Measurements from ENCODE around the gene HECW1. TPM values are rescaled to one million over a fixed set of nuclear protein-coding genes. Genes with fewer than 3 reads are reported as not detected.
A peak's percentile ranks its signal among the peaks of the same experiment; 100 is the strongest.
"Not testable (repeated sequence)": the region's sequence is repeated elsewhere in the genome, so short reads cannot be mapped to it uniquely, and the experiment has no call there.

HECW1 gene
- total RNA-seq, 1 donor from 2014 or later = not detected

- DNase-seq (no peak), ATAC-seq (ENCODE audit: poor library complexity) (no peak)
- intact Hi-C loops (cut with DNase I) = no loop called here
Observed at GRCh38 chr7:43560742-43561330, 448.4 kb downstream of the HECW1 start.

GRCh38 chr7:43562383-43562782 is 449.9 kb downstream of the HECW1 start:
- intact Hi-C loops (cut with DNase I) = no loop called here

GRCh38 chr7:43565786-43566185 is 453.3 kb downstream of the HECW1 start:
- no peak for ATAC-seq (ENCODE audit: poor library complexity)
- intact Hi-C loops (cut with DNase I) = no loop called here
- DNase-seq = no peak

More at GRCh38 chr7:43562383-43562782, 449.9 kb downstream of the HECW1 start:
- no peak for ATAC-seq (ENCODE audit: poor library complexity)
- DNase-seq = no peak

- intact Hi-C loops (cut with DNase I) = no loop called here
- ATAC-seq (ENCODE audit: poor library complexity) (no peak), DNase-seq (no peak)
Observed at GRCh38 chr7:43568529-43568928, 456.1 kb downstream of the HECW1 start.

GRCh38 chr7:43569424-43569823 is 457.0 kb downstream of the HECW1 start:
- ATAC-seq (ENCODE audit: poor library complexity) = no peak
- intact Hi-C loops (cut with DNase I) = no loop called here
- no peak for DNase-seq

GRCh38 chr7:43570688-43571365 is 458.4 kb downstream of the HECW1 start:
- ATAC-seq (ENCODE audit: poor library complexity) (no peak), DNase-seq (no peak)
- intact Hi-C loops (cut with DNase I) = no loop called here

GRCh38 chr7:43572516-43573049 is 460.1 kb downstream of the HECW1 start:
- peak; percentile 51 for ATAC-seq (ENCODE audit: poor library complexity)
- DNase-seq = no peak
- intact Hi-C loops (cut with DNase I) = no loop called here

- DNase-seq; ATAC-seq (ENCODE audit: poor library complexity); intact Hi-C loops (cut with DNase I): not testable (repeated sequence)
Observed at GRCh38 chr7:43573832-43574231, 461.4 kb downstream of the HECW1 start.

GRCh38 chr7:43575506-43575905 is 463.1 kb downstream of the HECW1 start:
- intact Hi-C loops (cut with DNase I) = no loop called here
- DNase-seq (no peak), ATAC-seq (ENCODE audit: poor library complexity) (no peak)

- ATAC-seq (ENCODE audit: poor library complexity) = no peak
Observed at GRCh38 chr7:43576241-43576640, 463.8 kb downstream of the HECW1 start.

GRCh38 chr7:43577485-43577951 is 465.1 kb downstream of the HECW1 start:
- intact Hi-C loops (cut with DNase I) = no loop called here
- DNase-seq (no peak), ATAC-seq (ENCODE audit: poor library complexity) (no peak)

More at GRCh38 chr7:43576241-43576640, 463.8 kb downstream of the HECW1 start:
- intact Hi-C loops (cut with DNase I) = no loop called here
- no peak for DNase-seq

- peak; percentile 97 for ATAC-seq (ENCODE audit: poor library complexity)
- DNase-seq = peak; percentile 94
- intact Hi-C loops (cut with DNase I) = loop anchor here (1.0 to 10.0 kb wide), 3 partner anchors 118 to 252 kb away; no protein-coding TSS in a partner anchor
Observed at GRCh38 chr7:43582503-43583423, 470.3 kb downstream of the HECW1 start, which contains the start of gene STK17A. Gene STK17A (plus strand): TSS chr7:43583108. CDS start chr7:43583244, 136 bp downstream.

- DNase-seq (peak; percentile 88), ATAC-seq (ENCODE audit: poor library complexity) (peak; percentile 81)
- intact Hi-C loops (cut with DNase I) = loop anchor here (2.0 to 10.0 kb wide), 2 partner anchors 141 to 251 kb away; no protein-coding TSS in a partner anchor
Observed at GRCh38 chr7:43583424-43584194, 471.2 kb downstream of the HECW1 start.

GRCh38 chr7:43584195-43584586 is 471.7 kb downstream of the HECW1 start:
- intact Hi-C loops (cut with DNase I) = loop anchor here (10.0 kb wide), 1 partner anchor 251 kb away; no protein-coding TSS in a partner anchor
- peak; percentile 14 for ATAC-seq (ENCODE audit: poor library complexity)
- DNase-seq = peak; percentile 44

GRCh38 chr7:43584733-43585132 is 472.3 kb downstream of the HECW1 start:
- not testable (repeated sequence) for ATAC-seq (ENCODE audit: poor library complexity)
- intact Hi-C loops (cut with DNase I) = loop anchor here (10.0 kb wide), 1 partner anchor 250 kb away; no protein-coding TSS in a partner anchor

GRCh38 chr7:43585562-43585961 is 473.1 kb downstream of the HECW1 start:
- intact Hi-C loops (cut with DNase I) = loop anchor here (10.0 kb wide), 1 partner anchor 249 kb away; no protein-coding TSS in a partner anchor
- ATAC-seq (ENCODE audit: poor library complexity) (no peak), DNase-seq (no peak)

More at GRCh38 chr7:43584733-43585132, 472.3 kb downstream of the HECW1 start:
- not testable (repeated sequence) for DNase-seq

GRCh38 chr7:43586251-43586900 is 473.9 kb downstream of the HECW1 start:
- intact Hi-C loops (cut with DNase I) = loop anchor here (10.0 kb wide), 1 partner anchor 248 kb away; no protein-coding TSS in a partner anchor

More at GRCh38 chr7:43586251-43586900, 473.9 kb downstream of the HECW1 start:
- no peak for ATAC-seq (ENCODE audit: poor library complexity)
- no peak for DNase-seq

Measured in Right ventricle myocardium superior (tissue), 1 donor.